DOHH2 (cell line): ENCODE data around the gene AKNA.

Experiments used
- H3F3A ChIP-seq: fragments of 200-600 bp; sonication (generic), shearing (Covaris generic); 2 replicates; pipeline ENCODE4 v1.6.0; 2016; ENCODE audit warnings: antibody characterized with exemption, mild to moderate bottlenecking; ENCODE audit not compliant: control insufficient read depth, insufficient read depth
- H3K27ac ChIP-seq: fragments of 200-600 bp; sonication (generic); 2 replicates; pipeline ENCODE4 v1.5.1; 2014; ENCODE audit warnings: low read depth, mild to moderate bottlenecking, low read length, moderate library complexity
- H3K27me3 ChIP-seq: fragments of 200-600 bp; sonication (generic); 2 replicates; pipeline ENCODE4 v1.6.1; 2014; ENCODE audit warnings: mild to moderate bottlenecking, low read length, mixed read lengths; ENCODE audit not compliant: control insufficient read depth
- H3K36me3 ChIP-seq: fragments of 200-600 bp; sonication (generic); 2 replicates; pipeline ENCODE4 v1.6.1; 2014; ENCODE audit warnings: mild to moderate bottlenecking, low read length, moderate library complexity, mixed read lengths; ENCODE audit not compliant: control insufficient read depth
- H3K4me1 ChIP-seq: fragments of 200-600 bp; sonication (generic); 2 replicates; pipeline ENCODE4 v1.6.1; 2014; ENCODE audit warnings: mild to moderate bottlenecking, low read length, mixed read lengths; ENCODE audit not compliant: control insufficient read depth
- H3K4me2 ChIP-seq: fragments of 200-600 bp; sonication (generic); 2 replicates; pipeline ENCODE4 v1.6.0; 2014; ENCODE audit warnings: mild to moderate bottlenecking, low read length, moderate library complexity
- H3K4me3 ChIP-seq: fragments of 200-600 bp; sonication (generic); 2 replicates; pipeline ENCODE4 v1.5.1; 2014; ENCODE audit warnings: mild to moderate bottlenecking, low read length, mixed read lengths
- H3K79me2 ChIP-seq: fragments of 200-600 bp; sonication (generic); 2 replicates; pipeline ENCODE4 v1.6.1; 2014; ENCODE audit warnings: mild to moderate bottlenecking, low read length, mixed read lengths; ENCODE audit not compliant: control insufficient read depth
- H3K9me2 ChIP-seq: fragments of 200-600 bp; sonication (generic); replicated peaks from 2 replicates; pipeline ENCODE4 v1.6.1; 2014; ENCODE audit warnings: mild to moderate bottlenecking, low read length, mixed read lengths; ENCODE audit not compliant: control insufficient read depth
- H3K9me3 ChIP-seq: fragments of 200-600 bp; sonication (generic); 2 replicates; pipeline ENCODE4 v1.6.1; 2014; ENCODE audit warnings: antibody characterized with exemption, low read length, mixed read lengths; ENCODE audit not compliant: control insufficient read depth, insufficient read depth
- H4K20me1 ChIP-seq: fragments of 200-600 bp; sonication (generic); 2 replicates; pipeline ENCODE4 v1.6.0; 2014; ENCODE audit warnings: low read depth, mild to moderate bottlenecking, antibody characterized with exemption, low read length, moderate library complexity; ENCODE audit not compliant: control insufficient read depth, insufficient read depth
- CTCF ChIP-seq: fragments of 200-600 bp; sonication (generic); IDR thresholded peaks from one replicate; pipeline ENCODE4 v1.5.1; 2014; ENCODE audit warnings: antibody characterized with exemption, mild to moderate bottlenecking, low read depth, low read length; ENCODE audit not compliant: poor library complexity, severe bottlenecking
- EZH2phosphoT487 ChIP-seq: fragments of 200-600 bp; sonication (generic); IDR thresholded peaks from 2 replicates; pipeline ENCODE4 v1.6.1; 2017; ENCODE audit warnings: borderline replicate concordance, mild to moderate bottlenecking, antibody characterized with exemption, low read length, moderate library complexity, mixed read lengths

Gene AKNA

GRCh38 chr9:114312513-114312875 lies 75.3 kb downstream of the AKNA start:
- H3K79me2 ChIP-seq = no peaks in the 10 kb centered on the region
- no peaks in the 10 kb centered on the region for H3K4me1 ChIP-seq
- no peaks in the 10 kb centered on the region for H3K9me2 ChIP-seq
- no peak overlapping the region for H3K27ac ChIP-seq
- H3K9me3 ChIP-seq = no peaks in the 10 kb centered on the region
- TF ChIP-seq EZH2phosphoT487 (no peak), CTCF (no peak)
- H3K27me3 ChIP-seq = no peaks in the 10 kb centered on the region
- H4K20me1 ChIP-seq = no peaks in the 10 kb centered on the region
- no peaks in the 10 kb centered on the region for H3K36me3 ChIP-seq
- no peaks in the 10 kb centered on the region for H3F3A ChIP-seq
- no peak overlapping the region for H3K4me3 ChIP-seq
- no peak overlapping the region for H3K4me2 ChIP-seq

GRCh38 chr9:114311571-114312512 lies 75.9 kb downstream of the AKNA start:
- no peaks in the 10 kb centered on the region for H3K27me3 ChIP-seq
- no peaks in the 10 kb centered on the region for H3K79me2 ChIP-seq
- H3K4me2 ChIP-seq = no peak overlapping the region
- no peak overlapping the region for H3K27ac ChIP-seq
- H3F3A ChIP-seq = no peaks in the 10 kb centered on the region
- H3K4me1 ChIP-seq = no peaks in the 10 kb centered on the region
- H3K9me3 ChIP-seq = no peaks in the 10 kb centered on the region
- no peaks in the 10 kb centered on the region for H3K9me2 ChIP-seq
- no peak for TF ChIP-seq EZH2phosphoT487
- no peak for TF ChIP-seq CTCF
- H3K36me3 ChIP-seq = no peaks in the 10 kb centered on the region
- no peak overlapping the region for H3K4me3 ChIP-seq
- H4K20me1 ChIP-seq = no peaks in the 10 kb centered on the region

- H3K27me3 ChIP-seq = no peaks in the 10 kb centered on the region
- no peak overlapping the region for H3K4me3 ChIP-seq
- no peaks in the 10 kb centered on the region for H3F3A ChIP-seq
- no peaks in the 10 kb centered on the region for H4K20me1 ChIP-seq
- TF ChIP-seq CTCF (no peak), EZH2phosphoT487 (no peak)
- no peaks in the 10 kb centered on the region for H3K9me3 ChIP-seq
- H3K4me2 ChIP-seq = no peak overlapping the region
- no peaks in the 10 kb centered on the region for H3K9me2 ChIP-seq
- H3K36me3 ChIP-seq = no peaks in the 10 kb centered on the region
- H3K4me1 ChIP-seq = peaks cover under 1% of the 10 kb centered on the region; the same call in 1 of the 2 replicates
- no peaks in the 10 kb centered on the region for H3K79me2 ChIP-seq
- no peak overlapping the region for H3K27ac ChIP-seq
These were observed 77.0 kb downstream of the AKNA start for GRCh38 chr9:114310471-114311450.
